Skeletal muscle cell (primary cell): ENCODE data around the gene SHMT1.
"Not testable (repeated sequence)": the region's sequence is repeated elsewhere in the genome, so short reads cannot be mapped to it uniquely, and the experiment has no call there.

Experiments
- DNase-seq: peaks from one replicate; pipeline ENCODE4 v3.0.0-alpha.2; 2010; ENCODE audit warnings: low read depth
- H3K4me3 ChIP-seq: 2 replicates; pipeline ENCODE4 v1.5.1; 2011; ENCODE audit warnings: low read depth, mild to moderate bottlenecking, control low read depth, low read length, moderate library complexity

The SHMT1 gene

DNA sequence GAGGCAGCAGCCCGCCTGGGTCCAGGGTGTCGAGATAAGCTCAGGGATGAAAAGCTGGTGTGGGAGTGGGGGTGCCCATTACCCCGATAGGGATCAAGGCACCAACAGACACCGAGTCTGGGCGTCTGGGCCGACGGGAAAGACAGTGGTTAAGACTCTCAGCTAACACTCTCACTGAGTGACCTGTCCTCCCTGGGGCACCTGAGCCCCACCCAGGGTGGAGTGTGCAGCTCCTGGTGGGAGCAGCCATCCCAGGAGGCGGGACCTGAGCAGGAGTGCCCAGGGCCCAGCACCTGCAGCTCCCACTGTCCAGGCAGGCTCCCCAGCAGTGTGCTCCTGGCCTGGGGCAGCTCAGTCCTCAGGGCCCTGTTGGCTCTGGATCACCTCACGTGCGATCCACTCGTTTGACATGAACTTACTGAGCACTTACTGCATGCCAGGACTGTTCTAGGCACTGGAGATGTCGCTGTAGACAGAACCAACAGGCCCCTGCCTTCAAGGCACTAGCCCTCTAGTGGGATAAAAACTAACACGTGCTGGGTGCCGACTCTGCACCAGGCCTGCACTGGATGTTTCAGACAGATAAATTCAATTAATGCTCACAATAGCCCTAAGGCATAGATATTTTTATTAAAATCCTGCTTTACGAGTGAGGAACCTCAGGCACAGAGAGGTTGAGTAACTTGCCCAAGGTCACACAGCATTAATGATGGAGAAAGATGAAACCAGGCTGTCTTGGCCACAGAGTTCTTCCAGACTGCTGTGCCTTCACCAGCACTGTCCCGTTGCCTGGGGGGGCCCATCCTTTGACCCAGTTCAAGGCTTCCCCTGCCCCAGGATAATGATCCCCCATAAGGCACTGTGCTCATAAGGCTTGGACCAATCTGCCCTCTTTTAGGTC lies 16.1 kb upstream of the SHMT1 start:
- H3K4me3 ChIP-seq, result no peak overlapping the region
- no peak for DNase-seq

DNA sequence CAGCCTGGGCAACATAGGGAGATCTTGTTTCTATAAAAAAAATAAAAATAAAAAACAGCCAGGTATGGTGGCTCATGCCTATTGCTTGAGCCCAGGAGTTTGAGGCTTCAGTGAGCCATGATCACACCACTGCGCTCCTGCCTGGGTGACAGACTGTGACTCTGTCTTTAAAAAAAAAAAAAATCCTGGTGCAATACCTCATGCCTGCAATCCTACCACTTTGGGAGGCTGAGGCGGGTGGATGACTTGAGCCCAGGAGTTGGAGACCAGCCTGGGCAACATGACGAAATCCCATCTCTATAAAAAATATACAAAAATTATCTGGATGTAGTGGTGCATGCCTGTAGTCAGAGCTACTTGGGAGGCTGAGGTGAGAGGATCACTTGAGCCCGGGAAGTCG lies 15.3 kb upstream of the SHMT1 start:
- H3K4me3 ChIP-seq, result not testable (repeated sequence)

DNA sequence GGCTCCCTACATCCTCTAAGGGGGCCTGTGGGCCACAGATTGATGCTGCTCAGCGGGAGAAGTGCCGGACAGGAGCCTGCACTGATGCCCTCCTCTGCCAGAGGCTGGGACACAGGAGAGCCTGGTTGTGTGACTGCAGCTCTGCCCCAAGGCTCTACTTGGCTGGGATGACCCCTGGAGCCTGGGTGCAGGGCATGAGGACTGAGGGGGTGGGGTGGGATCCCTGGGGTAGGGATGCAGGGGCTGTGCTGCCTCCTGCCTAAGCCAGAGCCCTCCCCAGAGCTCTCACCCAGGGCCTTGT lies 14.8 kb upstream of the SHMT1 start:
- H3K4me3 ChIP-seq, result no peak overlapping the region
- DNase-seq, result no peak

More for the DNA sequence above, 15.3 kb upstream of the SHMT1 start:
- not testable (repeated sequence) for DNase-seq

DNA sequence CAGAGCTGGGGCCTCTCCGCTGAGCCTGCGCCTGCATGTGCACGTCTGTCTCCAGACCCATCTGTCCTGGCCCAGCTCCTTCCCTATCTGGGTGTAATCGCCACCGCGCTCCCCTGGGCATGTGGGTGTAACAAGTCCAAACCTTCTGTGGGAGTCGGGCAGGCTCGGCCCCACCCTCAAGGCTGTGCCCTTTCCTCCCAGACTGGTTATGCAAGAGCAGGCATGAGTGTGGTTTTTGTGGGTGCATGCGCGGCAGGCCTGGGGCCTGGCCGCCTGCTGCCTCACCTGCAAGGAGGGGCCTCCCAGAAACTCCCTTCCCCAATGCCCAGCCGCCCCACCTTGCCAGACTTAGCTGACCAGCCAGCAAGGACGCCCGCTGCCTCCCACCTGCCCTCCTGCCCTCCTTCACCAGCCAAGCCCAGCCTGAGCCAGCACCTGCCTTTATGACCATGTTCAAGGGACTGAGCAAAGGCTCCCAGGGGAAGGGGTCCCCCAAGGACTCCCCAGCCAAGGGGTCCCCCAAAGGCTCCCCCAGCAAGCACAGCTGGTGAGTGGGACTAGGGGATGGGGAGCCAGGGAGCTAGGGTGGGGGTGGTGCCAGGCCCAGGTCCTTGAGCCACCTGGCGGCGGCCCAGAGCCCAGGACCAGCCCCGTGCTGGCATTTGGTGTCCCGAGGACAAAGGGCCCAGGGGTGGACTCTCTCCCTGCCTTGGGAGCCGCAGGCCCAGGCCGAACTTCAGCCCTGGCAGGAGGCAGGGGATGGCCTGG lies 14.3 kb upstream of the SHMT1 start, which contains the start of gene EVPLL:
Gene EVPLL (plus strand): TSS at position 342 of the 768 bp plus-strand sequence. CDS start 3,160 bp downstream, outside the sequence.
- no peak for DNase-seq
- H3K4me3 ChIP-seq, result no peak within 1 kb of the TSS

DNA sequence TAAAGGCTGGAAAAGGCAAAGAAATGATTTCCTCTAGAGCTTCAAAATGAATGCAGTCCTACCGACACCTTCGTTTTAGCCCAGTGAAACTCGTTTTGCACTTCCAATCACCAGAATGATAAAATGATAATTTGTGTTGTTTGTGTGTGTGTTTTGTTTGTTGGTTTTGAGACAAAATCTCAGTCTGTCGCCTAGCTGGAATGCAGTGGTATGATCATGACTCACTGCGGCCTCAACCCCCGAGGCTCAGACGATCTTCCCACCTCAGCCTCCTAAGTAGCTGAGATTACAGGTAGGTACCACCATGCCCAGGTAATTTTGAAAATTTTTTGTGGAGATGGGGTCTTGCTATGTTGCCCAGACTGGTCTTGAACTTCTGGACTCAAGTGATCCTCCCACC lies 10.9 kb upstream of the SHMT1 start:
- DNase-seq, result no peak
- H3K4me3 ChIP-seq, result no peak overlapping the region

DNA sequence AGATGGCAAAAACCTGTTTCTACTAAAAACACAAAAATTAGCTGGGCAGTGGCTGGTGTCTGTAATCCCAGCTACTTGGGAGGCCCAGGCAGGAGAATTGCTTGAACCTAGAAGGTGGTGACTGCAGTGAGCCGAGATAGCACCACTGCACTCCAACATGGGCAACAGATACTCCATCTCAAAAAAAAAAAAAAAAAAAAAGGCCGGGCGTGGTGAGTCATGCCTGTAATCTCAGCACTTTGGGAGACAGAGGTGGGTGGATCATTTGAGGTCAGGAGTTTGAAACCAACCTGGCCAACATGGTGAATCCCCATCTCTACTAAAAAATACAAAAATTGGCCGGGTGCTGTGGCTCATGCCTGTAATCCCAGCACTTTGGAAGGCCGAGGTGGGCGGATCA lies 9.8 kb upstream of the SHMT1 start:
- H3K4me3 ChIP-seq, DNase-seq: not testable (repeated sequence)

DNA sequence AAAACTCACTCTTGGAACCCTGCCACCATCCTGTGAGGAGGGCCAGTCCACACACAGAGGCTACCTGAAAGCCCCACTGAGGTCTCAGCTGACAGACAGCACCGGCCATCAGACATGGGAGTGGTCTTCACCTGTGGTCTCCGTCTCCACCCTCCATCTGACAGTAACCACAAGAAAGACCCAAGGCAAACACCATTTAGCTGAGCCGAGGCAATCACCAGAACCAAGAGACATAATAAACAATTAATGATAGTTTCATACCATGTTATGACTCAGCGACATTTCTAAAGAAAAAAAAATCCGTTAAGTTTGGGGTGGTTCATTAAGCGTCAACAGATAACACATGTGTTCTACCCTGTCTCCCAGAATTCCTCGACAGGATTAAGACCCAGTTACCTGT lies 8.1 kb upstream of the SHMT1 start:
- DNase-seq, result no peak
- no peak overlapping the region for H3K4me3 ChIP-seq

DNA sequence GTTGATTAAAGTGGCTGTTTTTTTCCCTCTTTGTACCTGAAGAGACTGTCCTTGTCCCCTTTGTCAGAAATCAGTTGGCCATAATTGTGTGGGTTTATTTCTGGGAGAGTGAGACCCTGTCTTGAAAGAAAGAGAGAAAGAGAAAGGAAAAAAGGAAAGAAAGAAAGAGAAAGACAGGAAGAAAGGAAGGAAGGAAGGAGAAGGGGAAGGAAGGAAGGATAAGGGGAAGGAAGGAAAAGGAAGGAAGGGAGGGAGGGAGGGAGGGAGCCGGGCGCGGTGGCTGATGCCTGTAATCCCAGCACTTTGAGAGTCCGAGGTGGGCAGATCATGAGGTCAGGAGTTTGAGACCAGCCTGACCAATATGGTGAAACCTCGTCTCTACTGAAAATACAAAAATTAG lies 7.4 kb upstream of the SHMT1 start:
- DNase-seq, result no peak
- no peak overlapping the region for H3K4me3 ChIP-seq

DNA sequence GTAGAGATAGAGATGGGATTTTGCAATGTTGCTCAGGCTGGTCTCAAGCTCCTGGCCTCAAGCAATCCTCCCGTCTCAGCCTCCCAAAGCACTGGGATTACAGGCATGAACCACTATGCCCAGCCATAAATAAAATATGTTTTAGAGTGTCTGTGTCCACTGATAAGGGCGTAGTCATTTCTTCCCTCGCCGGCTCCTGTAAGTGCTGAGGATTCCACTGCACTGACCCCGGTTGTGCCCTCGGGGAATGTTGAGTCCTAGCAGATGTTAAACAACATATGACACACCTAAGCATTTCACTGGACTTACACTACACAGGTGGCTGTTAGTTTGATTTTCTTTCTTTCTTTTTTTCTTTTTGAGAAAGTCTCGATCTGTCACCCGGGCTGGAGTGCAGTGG lies 5.6 kb upstream of the SHMT1 start:
- no peak overlapping the region for H3K4me3 ChIP-seq
- DNase-seq, result no peak

DNA sequence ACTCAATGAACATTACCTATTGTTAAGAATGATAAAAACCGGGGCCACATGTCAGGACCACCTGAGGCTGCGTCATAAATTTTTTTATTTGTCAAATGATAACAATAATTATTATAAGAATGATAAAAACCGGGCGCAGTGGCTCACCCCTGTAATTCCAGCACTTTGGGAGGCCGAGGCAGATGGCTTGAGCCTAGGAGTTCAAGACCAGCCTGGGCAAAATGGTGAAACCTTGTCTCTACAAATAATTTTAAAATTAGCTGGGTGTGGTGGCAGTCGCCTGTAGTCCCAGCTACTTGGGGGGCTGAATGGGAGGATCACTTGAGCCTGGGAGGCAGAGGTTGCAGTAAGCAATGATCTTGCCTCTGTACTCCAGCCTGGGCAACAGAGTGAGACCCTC lies 816 bp upstream of the SHMT1 start:
- no peak overlapping the region for H3K4me3 ChIP-seq
- DNase-seq, result no peak

DNA sequence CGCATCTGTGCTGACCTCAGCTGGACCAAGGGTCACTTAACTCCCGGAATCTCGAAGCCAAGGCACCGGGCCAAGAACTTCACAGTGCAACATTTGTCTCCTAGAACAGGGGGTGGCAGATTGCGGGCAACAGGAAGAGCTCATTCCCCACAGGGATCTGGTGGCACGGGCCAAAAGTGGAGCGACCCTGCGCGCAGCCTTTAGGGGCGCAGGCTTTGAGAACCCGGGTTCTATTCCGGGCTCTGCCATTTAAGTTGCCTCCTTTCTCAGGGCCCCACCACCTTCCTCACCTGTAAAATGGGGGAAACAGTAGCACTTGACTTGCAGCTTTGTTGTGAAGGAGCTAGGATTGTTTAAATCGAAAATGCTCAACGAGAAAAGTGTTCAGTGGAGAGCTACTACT lies 651 bp downstream of the SHMT1 start:
- H3K4me3 ChIP-seq, result peak overlapping the region; percentile 82
- DNase-seq, result no peak

DNA sequence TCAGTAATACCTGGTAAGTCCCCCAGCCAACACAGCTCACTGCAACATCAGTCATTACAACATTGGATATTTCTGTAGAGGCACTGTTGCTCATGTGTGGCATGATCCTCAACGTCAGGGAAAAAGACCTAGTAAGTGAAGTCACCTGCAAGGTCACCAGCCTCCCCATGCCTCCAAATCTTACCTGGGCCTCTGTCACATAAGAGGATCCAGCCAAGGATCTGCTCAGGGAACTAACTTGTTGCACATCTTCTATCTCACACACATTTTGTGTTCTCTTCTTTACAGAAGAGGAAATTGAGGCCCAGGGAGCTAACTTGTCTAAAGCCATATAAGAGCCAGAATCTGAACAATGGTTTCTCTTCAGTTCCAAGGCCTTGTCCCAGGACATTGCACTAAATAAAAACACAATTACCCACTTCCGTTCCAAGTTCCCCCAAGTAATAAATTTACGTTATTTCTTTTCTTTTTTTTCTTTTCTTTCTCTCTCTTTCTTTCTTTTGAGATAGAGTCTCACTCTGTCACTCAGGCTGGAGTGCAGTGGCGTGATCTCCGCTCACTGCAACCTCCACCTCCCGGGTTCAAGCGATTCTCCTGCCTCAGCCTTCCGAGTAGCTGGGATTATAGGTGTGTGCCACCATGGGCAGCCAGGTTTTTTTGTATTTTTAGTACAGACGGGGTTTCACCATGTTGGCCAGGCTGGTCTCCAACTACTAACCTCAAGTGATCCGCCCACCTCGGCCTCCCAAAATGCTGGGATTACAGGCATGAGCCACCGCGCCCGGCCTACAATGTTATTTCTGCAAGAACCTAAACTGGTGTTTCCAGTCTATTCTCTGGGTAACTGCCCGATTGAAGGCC lies 1.3 kb downstream of the SHMT1 start:
- no peak for DNase-seq
- peak overlapping the region; percentile 82 for H3K4me3 ChIP-seq

DNA sequence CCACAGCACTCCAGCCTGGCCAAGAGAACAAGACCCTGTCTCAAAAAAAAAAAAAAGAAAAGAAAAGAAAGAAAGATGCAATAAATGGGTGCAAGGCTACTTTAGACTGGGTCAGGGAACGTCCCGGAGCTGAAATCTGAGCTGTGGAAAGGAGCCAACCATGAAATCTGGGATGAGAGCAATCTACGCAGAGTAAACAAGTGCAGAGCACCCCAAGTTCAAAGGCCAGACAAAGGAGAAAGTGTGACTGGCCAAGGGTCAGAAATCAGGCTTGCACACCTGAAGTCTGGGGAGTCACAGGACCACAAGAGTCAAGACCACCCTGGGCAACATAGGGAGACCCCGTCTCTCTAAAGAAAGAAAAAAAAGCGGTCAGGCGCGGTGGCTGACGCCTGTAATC lies 2.8 kb downstream of the SHMT1 start:
- H3K4me3 ChIP-seq, result no peak overlapping the region
- DNase-seq, result no peak

DNA sequence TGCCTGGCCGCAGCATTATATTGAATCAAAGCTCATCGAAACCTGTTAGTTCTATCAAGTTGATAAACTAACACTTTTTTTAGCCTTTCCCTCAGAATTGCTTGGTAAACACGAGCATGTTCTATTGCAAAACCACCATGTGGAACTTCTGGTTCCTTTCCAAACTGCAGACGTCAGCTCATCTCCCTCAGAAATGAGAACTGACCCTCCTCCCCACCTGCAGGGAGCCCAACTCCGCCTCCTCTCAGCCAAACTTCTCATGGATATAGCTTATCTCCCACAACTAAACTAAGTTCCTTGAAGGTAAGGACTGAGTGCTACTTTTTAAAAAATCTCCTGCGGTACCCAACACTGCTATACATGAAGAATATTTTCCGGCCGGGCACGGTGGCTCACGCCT lies 6.7 kb downstream of the SHMT1 start:
- peak; percentile 57 for DNase-seq
- H3K4me3 ChIP-seq, result no peak overlapping the region

DNA sequence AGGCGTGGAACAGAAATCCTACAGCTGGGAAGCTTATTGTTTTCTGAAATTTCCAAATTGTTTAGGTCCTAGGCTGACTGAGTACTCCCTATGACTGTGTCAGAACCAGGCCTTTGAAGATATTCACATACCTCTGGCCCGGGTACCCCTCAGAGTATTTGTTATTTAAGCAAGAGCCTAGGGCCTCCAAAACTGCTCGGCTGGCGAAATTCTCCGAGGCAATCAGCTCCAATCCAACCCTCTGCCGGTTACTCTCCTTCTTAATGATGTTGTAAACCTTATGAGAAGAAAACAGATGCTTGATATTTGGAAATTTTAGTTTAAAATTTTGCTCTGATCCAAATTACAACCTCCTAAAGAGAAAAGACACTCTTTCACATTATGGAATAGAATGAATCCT lies 9.8 kb downstream of the SHMT1 start:
- DNase-seq, result no peak
- H3K4me3 ChIP-seq, result no peak overlapping the region

DNA sequence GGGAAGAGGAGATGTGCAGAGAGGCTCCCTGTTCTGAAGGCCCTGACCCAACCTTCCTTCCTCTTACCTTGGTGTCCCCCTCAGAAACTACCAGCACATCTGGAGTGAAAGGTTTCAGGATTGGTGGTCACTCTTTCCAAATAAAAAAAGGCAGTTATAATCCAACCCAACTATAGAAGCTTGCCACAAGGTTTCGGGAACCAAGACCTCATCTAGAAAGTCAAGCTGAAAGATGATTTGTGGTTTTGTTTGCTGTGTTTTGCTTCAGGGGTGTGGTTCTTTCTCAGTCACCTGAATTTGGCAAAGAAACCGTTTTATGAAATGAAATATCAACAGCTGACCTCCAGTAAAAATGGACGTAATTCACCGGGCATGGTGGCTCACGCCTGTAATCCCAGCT lies 19.3 kb downstream of the SHMT1 start:
- no peak overlapping the region for H3K4me3 ChIP-seq
- DNase-seq, result no peak

DNA sequence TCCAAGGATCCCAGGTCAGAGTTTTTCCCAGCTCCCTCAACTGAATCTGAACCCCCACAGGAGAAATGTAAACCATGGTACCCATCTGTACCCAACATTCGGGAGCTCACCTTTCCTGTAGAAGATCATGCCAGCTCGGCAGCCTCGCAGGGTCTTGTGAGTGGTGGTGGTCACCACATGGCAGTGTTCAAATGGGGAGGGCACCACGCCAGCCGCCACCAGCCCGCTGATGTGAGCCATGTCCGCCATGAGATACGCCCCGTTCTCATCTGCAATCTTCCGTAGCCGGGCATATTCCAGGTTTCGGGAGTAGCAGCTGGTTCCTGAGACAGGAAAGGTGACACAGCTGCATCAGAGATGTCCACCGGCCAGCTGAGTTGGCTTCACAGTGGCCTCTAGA lies 23.4 kb downstream of the SHMT1 start:
- H3K4me3 ChIP-seq, result no peak overlapping the region
- no peak for DNase-seq

DNA sequence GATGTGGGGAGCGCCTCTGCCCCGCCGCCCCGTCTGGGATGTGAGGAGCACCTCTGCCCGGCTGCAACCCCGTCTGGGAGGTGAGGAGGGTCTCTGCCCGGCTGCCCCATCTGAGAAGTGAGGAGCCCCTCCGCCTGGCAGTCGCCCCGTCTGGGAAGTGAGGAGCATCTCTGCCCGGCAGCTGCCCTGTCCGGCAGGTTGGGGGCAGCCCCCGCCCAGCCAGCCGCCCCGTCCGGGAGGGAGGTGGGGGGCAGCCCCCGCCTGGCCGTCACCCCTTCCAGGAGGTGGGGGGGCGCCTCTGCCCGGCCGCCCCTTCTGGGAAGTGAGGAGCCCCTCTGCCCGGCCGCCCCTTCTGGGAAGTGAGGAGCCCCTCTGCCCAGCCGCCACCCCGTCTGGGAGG lies 25.2 kb downstream of the SHMT1 start:
- not testable (repeated sequence) for DNase-seq, H3K4me3 ChIP-seq

DNA sequence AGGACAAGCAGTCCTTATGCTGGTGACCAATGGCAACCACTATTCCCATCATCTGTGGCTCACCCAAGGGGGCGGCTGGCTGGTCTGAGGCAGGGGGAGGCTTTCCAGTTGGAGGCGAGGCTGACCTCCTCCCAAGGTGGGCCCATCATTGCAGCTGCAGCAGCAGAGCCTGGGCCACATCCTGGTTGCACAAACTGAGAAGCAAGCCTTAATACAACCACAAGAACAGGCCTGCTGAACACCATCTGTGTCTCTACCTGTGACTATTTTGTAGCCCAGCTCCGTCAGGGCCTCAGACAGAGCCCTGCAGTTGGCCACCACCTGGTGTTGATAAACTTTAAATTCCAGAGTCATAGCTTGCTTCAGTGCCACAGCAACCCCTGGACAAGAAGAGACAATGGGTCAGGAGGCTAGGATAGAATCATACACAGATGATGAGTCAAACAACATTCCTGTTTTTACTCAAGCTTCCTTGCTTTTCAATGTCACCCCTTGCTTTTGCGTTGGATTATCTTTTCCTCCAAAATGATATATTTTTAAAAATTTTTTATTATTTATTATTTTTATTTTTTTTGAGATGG lies 30.4 kb downstream of the SHMT1 start:
- DNase-seq, result no peak
- H3K4me3 ChIP-seq, result no peak overlapping the region

DNA sequence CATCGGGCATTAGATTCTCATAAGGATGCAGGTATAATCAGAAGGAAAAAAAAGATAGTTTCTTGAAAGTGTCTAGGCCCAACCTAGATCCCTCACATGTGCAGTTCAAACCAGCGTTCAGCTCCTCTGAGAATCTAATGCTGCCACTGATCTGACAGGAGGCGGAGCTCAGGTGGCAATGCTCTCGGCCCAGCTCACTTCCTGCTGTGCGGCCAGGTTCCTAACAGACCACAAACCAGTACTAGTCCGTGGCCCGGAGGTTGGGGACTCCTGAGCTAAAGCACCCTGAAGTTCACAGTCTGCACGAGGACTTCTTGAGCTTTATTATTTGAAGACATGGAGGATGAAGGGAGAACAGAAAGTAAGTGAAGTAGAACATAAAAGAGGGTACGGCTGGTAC lies 31.5 kb downstream of the SHMT1 start:
- no peak overlapping the region for H3K4me3 ChIP-seq
- no peak for DNase-seq
